Measurements from ENCODE around the gene TMEM121.

GRCh38 chr14:105494606-105494929, 31.8 kb upstream of the TMEM121 start:
- TF ChIP-seq CTCF (IDR thresholded peaks at IDR 0.05; ENCODE audit: insufficient read depth, low read length, poor library complexity, severe bottlenecking): no peak
- TF ChIP-seq EZH2phosphoT487 (conservative IDR thresholded peaks at IDR 0.05; ENCODE audit: low read length): no peak
